CD4-positive, alpha-beta T cell treated with Interleukin-6 for 4 hours (primary cell): Measurements from ENCODE around the gene GDPD5.

Experiments
- DNase-seq: peaks from one replicate; pipeline ENCODE4 v3.0.0-alpha.2; 2020; ENCODE audit warnings: mixed read lengths

Gene GDPD5

GRCh38 chr11:75557666-75558494, 32.1 kb upstream of the GDPD5 start:
- no peak for DNase-seq

- no peak for DNase-seq
Measured at GRCh38 chr11:75556275-75556674, 30.5 kb upstream of the GDPD5 start.

GRCh38 chr11:75555079-75555811, 29.5 kb upstream of the GDPD5 start:
- no peak for DNase-seq

GRCh38 chr11:75554258-75555022, 28.7 kb upstream of the GDPD5 start:
- no peak for DNase-seq

GRCh38 chr11:75553889-75554257, 28.1 kb upstream of the GDPD5 start:
- DNase-seq = no peak

GRCh38 chr11:75553182-75553581, 27.4 kb upstream of the GDPD5 start:
- DNase-seq = no peak

GRCh38 chr11:75549370-75549958, 23.7 kb upstream of the GDPD5 start:
- no peak for DNase-seq

- DNase-seq = no peak
Measured at GRCh38 chr11:75548595-75549272, 23.0 kb upstream of the GDPD5 start.

- DNase-seq = peak; percentile 47
Measured at GRCh38 chr11:75547617-75548058, 21.9 kb upstream of the GDPD5 start.

GRCh38 chr11:75547177-75547576, 21.4 kb upstream of the GDPD5 start:
- no peak for DNase-seq

GRCh38 chr11:75543806-75544205, 18.1 kb upstream of the GDPD5 start:
- DNase-seq = no peak

GRCh38 chr11:75542088-75542438, 16.3 kb upstream of the GDPD5 start:
- no peak for DNase-seq

GRCh38 chr11:75541193-75542087, 15.7 kb upstream of the GDPD5 start:
- DNase-seq = no peak

GRCh38 chr11:75539459-75540334, 14.0 kb upstream of the GDPD5 start:
- no peak for DNase-seq

GRCh38 chr11:75538150-75538942, 12.6 kb upstream of the GDPD5 start:
- no peak for DNase-seq

GRCh38 chr11:75537740-75538139, 12.0 kb upstream of the GDPD5 start:
- no peak for DNase-seq

GRCh38 chr11:75536786-75537641, 11.3 kb upstream of the GDPD5 start:
- DNase-seq = peak; percentile 47

GRCh38 chr11:75535071-75535470, 9.3 kb upstream of the GDPD5 start:
- DNase-seq = no peak
